Limb (tissue), 2 donors: ENCODE data around the gene PTPRG.

ENCODE experiments used
- DNase-seq, 2 donors: peaks; one replicate each; pipeline ENCODE4 v3.0.0-alpha.2; 2016; ENCODE audit errors: extremely low spot score in 2 of 2

PTPRG gene

GRCh38 chr3:62248734-62249483 is 687.5 kb downstream of the PTPRG start:
- DNase-seq: no peak

- DNase-seq: no peak
Observed at GRCh38 chr3:62249484-62249776, 688.1 kb downstream of the PTPRG start.

GRCh38 chr3:62249855-62250543 is 688.6 kb downstream of the PTPRG start:
- DNase-seq: no peak

GRCh38 chr3:62252438-62253157 is 691.2 kb downstream of the PTPRG start:
- no peak for DNase-seq

GRCh38 chr3:62253971-62254370 is 692.6 kb downstream of the PTPRG start:
- DNase-seq: no peak

GRCh38 chr3:62255758-62256157 is 694.4 kb downstream of the PTPRG start:
- DNase-seq: no peak

GRCh38 chr3:62259924-62260323 is 698.6 kb downstream of the PTPRG start:
- no peak for DNase-seq

- DNase-seq: no peak
Observed at GRCh38 chr3:62260655-62261054, 699.3 kb downstream of the PTPRG start.

GRCh38 chr3:62261121-62261520 is 699.8 kb downstream of the PTPRG start:
- no peak for DNase-seq

- DNase-seq: no peak
Observed at GRCh38 chr3:62261736-62262135, 700.4 kb downstream of the PTPRG start.

GRCh38 chr3:62265528-62265927 is 704.2 kb downstream of the PTPRG start:
- no peak for DNase-seq

GRCh38 chr3:62266668-62267283 is 705.4 kb downstream of the PTPRG start:
- no peak for DNase-seq

- DNase-seq: no peak
Observed at GRCh38 chr3:62276658-62277180, 715.3 kb downstream of the PTPRG start.

- DNase-seq: peak in 1 of 2 donors; percentile 59
Observed at GRCh38 chr3:62277450-62277849, 716.1 kb downstream of the PTPRG start.

GRCh38 chr3:62277986-62278385 is 716.6 kb downstream of the PTPRG start:
- no peak for DNase-seq

- DNase-seq: no peak
Observed at GRCh38 chr3:62281726-62282125, 720.4 kb downstream of the PTPRG start.

- no peak for DNase-seq
Observed at GRCh38 chr3:62284442-62284841, 723.1 kb downstream of the PTPRG start.

- no peak for DNase-seq
Observed at GRCh38 chr3:62287392-62287927, 726.1 kb downstream of the PTPRG start.

- no peak for DNase-seq
Observed at GRCh38 chr3:62289922-62290321, 728.6 kb downstream of the PTPRG start.

GRCh38 chr3:62293051-62293780 is 731.8 kb downstream of the PTPRG start:
- no peak for DNase-seq

GRCh38 chr3:62295571-62295970 is 734.2 kb downstream of the PTPRG start:
- no peak for DNase-seq
